Umbilical cord (tissue), 1 donor: ENCODE measurements around the gene RIPOR1. TPM values are rescaled to one million over a fixed set of nuclear protein-coding genes. Genes with fewer than 3 reads are reported as not detected.

Experiments
- total RNA-seq: library from RNA; depleted of rRNA; stranded (reverse); fragments of >200 nt; gene quantifications from one replicate; pipeline ENCODE4 v1.2.3, GENCODE V29; 2014; ENCODE audit warnings: low replicate concordance; ENCODE audit not compliant: insufficient read depth

Gene RIPOR1
- total RNA-seq, 1 donor from 2014 or later, result 17.3 TPM

Other genes starting within 250 kb of the RIPOR1 start
- 20.9 TPM for gene PLEKHG4, start 249.3 kb upstream of the RIPOR1 start, total RNA-seq
- gene KCTD19, start 202.1 kb upstream of the RIPOR1 start, total RNA-seq, result 3.4 TPM
- 1.9 TPM for gene LRRC36, start 202.0 kb upstream of the RIPOR1 start, total RNA-seq
- 26.5 TPM for gene TPPP3, start 135.3 kb upstream of the RIPOR1 start, total RNA-seq
- 5.3 TPM for gene ZDHHC1, start 112.4 kb upstream of the RIPOR1 start, total RNA-seq
- 1.4 TPM for gene HSD11B2, start 97.7 kb upstream of the RIPOR1 start, total RNA-seq
- gene ATP6V0D1, start 47.7 kb upstream of the RIPOR1 start, total RNA-seq, result 52.7 TPM
- gene AGRP, start 45.3 kb upstream of the RIPOR1 start, total RNA-seq, result not detected
- 31.1 TPM for gene CTCF, start 33.7 kb downstream of the RIPOR1 start, total RNA-seq
- gene CARMIL2, start 116.3 kb downstream of the RIPOR1 start, total RNA-seq, result 0.48 TPM
- 11.3 TPM for gene ACD, start 131.4 kb downstream of the RIPOR1 start, total RNA-seq
- gene PARD6A, start 132.1 kb downstream of the RIPOR1 start, total RNA-seq, result 1.9 TPM
- 5.1 TPM for gene ENKD1, start 137.9 kb downstream of the RIPOR1 start, total RNA-seq
- gene C16orf86, start 138.0 kb downstream of the RIPOR1 start, total RNA-seq, result 1.7 TPM
- 14.0 TPM for gene GFOD2, start 190.5 kb downstream of the RIPOR1 start, total RNA-seq